ENCODE results near the gene CPEB1.
"Not testable (repeated sequence)": the region's sequence is repeated elsewhere in the genome, so short reads cannot be mapped to it uniquely, and the experiment has no call there.

Gene CPEB1

DNA sequence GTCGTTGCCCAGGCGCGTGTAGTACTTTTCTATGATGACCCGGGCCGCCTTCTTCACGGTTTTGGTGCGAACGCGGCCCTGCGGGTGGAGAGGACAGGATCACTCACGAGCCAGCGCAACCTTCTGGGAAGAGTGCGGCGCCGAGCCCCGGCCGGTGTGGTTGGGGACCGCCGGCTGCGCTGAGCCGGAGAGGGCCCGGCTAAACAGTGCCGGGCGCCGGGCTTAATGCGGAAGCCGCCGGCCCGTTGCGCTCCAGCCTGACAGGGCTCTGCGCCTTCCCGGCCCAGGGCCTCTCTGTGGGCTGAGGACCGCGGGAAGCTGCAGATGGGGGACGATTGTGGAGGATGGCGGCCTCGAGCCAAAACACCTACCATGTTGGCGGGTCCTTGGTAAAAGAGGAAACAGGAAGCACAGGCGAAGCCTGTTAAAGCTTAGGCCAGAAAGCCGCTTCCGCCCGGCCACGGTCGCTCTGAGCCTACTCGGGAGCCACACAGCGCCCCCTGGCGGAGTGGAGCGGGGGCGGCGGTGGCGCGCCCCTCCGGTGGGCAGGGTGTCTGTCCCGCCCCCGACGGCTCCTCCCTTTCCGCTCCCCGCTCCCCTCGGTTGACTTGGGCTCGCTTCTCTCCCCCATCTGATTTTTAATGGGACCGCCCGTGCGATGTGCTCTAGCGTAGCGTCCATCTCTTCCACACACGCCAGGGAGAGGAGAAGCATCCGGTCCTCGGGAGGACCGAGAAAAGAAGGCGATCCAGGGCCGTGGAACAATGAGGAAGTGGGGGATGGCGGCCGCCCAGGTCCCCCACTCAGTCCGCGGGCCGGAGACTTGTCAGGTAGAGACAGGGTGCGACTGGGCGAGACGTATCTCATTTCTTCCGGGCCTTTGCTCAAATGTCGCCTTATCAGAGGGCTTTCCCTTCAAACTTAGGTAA is 106.8 kb downstream of the CPEB1 start, which contains the start of gene RPS17:
RPS17 (minus strand) TSS at position 403 of the 929 bp plus-strand sequence; CDS start at position 374, 29 bp downstream.
- H3K9me3 ChIP-seq (ENCODE audit: control insufficient read depth, low read depth, low read length) = no peaks in the 10 kb centered on the region
- H3K9ac ChIP-seq (ENCODE audit: low read length) = peak within 1 kb of the TSS; percentile 98
- peak within 1 kb of the TSS; percentile 81 for H3K27ac ChIP-seq (ENCODE audit: low read length)
- H3K27me3 ChIP-seq (ENCODE audit: control insufficient read depth, insufficient read depth, low read length) = no peaks in the 10 kb centered on the region
- H3K4me1 ChIP-seq (ENCODE audit: control insufficient read depth, low read depth, low read length) = peaks cover 15% of the 10 kb centered on the region
- H3K4me3 ChIP-seq (ENCODE audit: low read length) = peak within 1 kb of the TSS; percentile 98
- H3K36me3 ChIP-seq (ENCODE audit: control insufficient read depth, low read depth, low read length) = peaks cover 36% of the 10 kb centered on the region

DNA sequence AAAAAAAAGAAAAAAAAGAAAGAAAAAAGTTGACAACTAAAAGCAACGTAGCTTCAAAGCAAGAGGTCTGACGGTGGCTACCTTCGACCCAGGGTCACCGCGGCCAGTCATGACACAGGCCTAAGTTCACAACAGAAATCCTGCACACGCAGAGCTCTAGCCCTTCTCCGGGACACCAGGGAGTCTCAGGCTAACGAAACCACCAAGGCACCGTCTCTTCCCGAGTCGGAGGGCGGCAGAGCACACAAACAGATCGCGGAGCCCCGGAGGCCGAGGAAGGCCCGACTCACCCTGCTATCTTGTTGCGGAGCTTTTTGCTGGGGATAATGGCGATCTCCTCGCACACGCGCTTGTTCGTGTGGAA is 107.5 kb downstream of the CPEB1 start:
- H3K4me3 ChIP-seq (ENCODE audit: low read length) = peak overlapping the region; percentile 98

DNA sequence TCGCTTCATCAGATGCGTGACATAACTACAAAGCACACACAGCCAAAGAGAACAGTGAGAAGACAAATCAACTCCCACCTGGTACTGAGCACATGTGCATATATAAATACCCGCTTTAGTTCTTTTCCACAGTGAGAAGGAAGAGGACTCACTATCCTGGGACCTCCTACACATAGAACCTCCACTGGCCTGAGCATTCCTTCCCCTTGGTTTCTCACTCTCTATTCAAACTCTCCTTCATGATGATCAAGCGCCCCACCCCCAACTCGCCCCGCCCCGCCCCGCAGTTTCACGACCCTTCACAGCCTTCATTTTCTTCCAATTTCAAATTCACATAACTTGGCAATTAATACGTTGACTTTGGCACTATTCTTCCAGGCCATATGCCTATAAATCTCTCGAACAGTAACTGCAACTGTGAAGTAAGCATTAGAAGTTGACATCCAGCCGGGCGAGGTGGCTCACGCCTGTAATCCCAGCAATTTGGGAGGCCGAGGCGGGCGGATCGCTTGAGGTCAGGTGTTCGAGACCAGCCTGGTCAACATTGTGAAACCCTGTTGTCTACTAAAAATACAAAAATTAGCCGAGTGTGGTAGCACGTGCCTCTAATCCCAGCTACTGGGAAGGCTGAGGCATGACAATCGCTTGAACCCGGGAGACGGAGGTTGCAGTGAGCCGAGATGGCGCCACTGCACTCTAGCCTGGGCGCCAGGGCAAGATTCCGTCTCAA is 108.0 kb downstream of the CPEB1 start:
- Histone ChIP-seq H3K9ac (ENCODE audit: low read length) (peak overlapping the region; percentile 98), H3K4me3 (ENCODE audit: low read length) (peak overlapping the region; percentile 98), H3K27ac (ENCODE audit: low read length) (peak overlapping the region; percentile 81), H3K27me3 (ENCODE audit: control insufficient read depth, insufficient read depth, low read length) (no peaks in the 10 kb centered on the region), H3K36me3 (ENCODE audit: control insufficient read depth, low read depth, low read length) (peaks cover 43% of the 10 kb centered on the region), H3K9me3 (ENCODE audit: control insufficient read depth, low read depth, low read length) (no peaks in the 10 kb centered on the region), H3K4me1 (ENCODE audit: control insufficient read depth, low read depth, low read length) (peaks cover 15% of the 10 kb centered on the region)

More for the DNA sequence above, 107.5 kb downstream of the CPEB1 start:
- Histone ChIP-seq H3K9me3 (ENCODE audit: control insufficient read depth, low read depth, low read length) (no peaks in the 10 kb centered on the region), H3K27ac (ENCODE audit: low read length) (peak overlapping the region; percentile 81), H3K36me3 (ENCODE audit: control insufficient read depth, low read depth, low read length) (peaks cover 38% of the 10 kb centered on the region), H3K27me3 (ENCODE audit: control insufficient read depth, insufficient read depth, low read length) (no peaks in the 10 kb centered on the region), H3K4me1 (ENCODE audit: control insufficient read depth, low read depth, low read length) (peaks cover 15% of the 10 kb centered on the region), H3K9ac (ENCODE audit: low read length) (peak overlapping the region; percentile 98)

DNA sequence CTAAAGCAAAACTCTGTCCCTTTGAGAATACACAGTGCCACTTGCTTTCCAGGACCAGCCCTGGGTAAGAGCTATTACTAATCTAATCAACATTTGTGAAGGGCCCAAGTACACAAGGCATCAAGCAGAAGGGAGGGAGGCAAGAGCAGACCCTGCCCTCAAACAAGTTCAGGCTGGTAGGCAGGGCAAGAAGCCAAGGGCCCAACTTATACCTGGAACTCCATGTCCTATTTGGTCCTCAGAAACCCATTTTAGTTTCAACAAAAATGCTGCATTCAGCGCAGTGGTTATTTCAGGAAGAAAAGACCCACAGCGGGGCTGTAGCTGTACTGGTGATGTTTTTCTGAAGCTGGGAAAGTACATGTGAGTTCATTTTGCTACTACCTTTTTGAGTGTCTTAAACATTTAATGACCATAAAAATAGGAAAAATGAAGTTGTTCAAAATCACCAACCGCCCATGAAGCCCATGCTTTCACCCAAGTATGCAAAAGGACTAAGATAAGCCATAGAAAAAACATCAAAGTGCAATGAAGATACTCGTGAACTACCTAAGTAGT is 109.7 kb downstream of the CPEB1 start:
- H3K27me3 ChIP-seq (ENCODE audit: control insufficient read depth, insufficient read depth, low read length) = no peaks in the 10 kb centered on the region
- no peak overlapping the region for H3K4me3 ChIP-seq (ENCODE audit: low read length)
- peaks cover 4% of the 10 kb centered on the region for H3K4me1 ChIP-seq (ENCODE audit: control insufficient read depth, low read depth, low read length)
- H3K9ac ChIP-seq (ENCODE audit: low read length) = no peak overlapping the region
- H3K27ac ChIP-seq (ENCODE audit: low read length) = no peak overlapping the region
- H3K9me3 ChIP-seq (ENCODE audit: control insufficient read depth, low read depth, low read length) = no peaks in the 10 kb centered on the region
- H3K36me3 ChIP-seq (ENCODE audit: control insufficient read depth, low read depth, low read length) = peaks cover 48% of the 10 kb centered on the region

DNA sequence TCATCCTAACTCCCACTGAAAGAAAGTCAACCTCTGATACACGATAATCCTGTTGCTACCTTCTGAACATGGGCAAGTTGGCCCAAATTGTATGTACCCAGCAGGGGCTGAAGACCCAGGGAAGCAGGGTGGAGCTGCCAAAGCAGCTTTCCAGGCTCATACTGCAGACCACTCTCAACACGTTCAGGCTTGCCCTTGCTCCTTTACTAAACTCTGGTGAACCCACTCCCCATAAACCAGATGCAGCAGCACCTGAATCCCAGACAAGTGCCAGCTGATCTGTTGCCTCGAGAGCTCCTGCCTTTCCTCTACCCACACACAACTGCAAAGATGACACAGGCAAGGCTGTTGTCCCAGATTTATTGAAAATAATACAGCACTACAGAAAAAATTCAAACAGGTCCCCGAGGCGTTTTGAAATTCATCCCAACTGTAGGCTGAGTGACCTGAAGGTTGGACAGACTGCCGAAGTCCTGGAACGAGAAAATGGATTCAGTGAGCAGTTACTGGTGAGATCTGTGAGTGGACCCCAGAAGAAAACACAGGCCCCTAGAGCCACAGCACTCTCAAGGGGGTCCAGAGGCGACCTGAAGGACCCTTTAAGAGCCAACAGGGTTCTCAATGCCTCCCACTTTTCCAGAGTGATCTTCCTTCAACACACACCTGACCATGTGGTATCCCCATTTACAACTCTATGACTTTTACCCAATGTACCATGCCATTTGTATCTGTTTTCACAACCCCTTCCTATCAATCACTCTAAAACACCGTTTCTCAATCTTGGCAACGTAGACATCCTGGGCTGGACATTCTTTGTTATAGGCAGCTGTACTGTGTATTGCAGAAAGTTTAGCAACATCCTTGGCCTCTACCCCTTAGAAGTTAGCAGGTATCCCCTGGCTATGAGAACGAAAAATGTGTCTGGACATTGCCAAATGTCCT is 110.5 kb downstream of the CPEB1 start:
- H3K9me3 ChIP-seq (ENCODE audit: control insufficient read depth, low read depth, low read length) = no peaks in the 10 kb centered on the region
- H3K9ac ChIP-seq (ENCODE audit: low read length) = no peak overlapping the region
- no peak overlapping the region for H3K4me3 ChIP-seq (ENCODE audit: low read length)
- H3K27me3 ChIP-seq (ENCODE audit: control insufficient read depth, insufficient read depth, low read length) = no peaks in the 10 kb centered on the region
- H3K27ac ChIP-seq (ENCODE audit: low read length) = no peak overlapping the region
- peaks cover 48% of the 10 kb centered on the region for H3K36me3 ChIP-seq (ENCODE audit: control insufficient read depth, low read depth, low read length)
- peaks cover 4% of the 10 kb centered on the region for H3K4me1 ChIP-seq (ENCODE audit: control insufficient read depth, low read depth, low read length)

DNA sequence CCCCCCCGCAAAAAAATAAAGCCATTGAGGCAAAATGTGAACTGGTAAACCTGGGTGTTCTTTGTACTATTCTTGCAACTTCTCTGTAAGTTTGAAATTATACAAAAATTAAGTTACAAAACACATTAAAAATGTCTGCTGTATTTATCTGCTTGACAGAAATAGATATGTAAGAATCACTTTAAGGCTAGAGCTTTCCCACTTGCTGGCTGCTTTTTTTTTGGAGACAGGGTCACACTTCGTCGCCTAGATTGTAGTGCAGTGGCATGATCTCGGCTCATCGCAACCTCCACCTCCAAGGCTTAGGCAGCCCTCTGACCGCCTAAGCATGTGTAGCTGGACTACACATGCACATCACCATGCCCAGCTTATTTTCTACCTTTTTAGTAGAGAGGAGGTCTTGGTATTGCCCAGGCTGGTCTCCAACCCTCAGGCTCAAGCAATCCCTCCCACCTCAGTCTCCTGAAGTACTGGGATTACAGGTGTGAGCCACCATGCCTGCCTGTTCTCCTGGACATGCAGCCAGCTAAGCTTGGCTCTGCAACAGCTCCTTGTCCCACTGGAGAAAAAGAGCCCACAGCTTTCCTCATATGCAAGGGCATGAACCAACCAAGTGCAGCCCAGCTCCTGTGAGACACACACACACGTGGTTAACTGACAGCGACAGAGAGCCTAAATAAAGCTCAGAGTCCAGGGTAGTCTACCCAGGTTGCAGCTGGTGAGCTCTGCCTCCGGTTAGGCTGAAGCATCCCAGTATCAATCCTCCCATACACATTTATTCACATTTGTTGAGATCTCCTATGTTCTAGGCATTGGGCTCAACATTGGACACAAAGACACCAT is 111.4 kb downstream of the CPEB1 start:
- H3K9ac ChIP-seq (ENCODE audit: low read length) = no peak overlapping the region
- H3K4me3 ChIP-seq (ENCODE audit: low read length) = no peak overlapping the region
- no peaks in the 10 kb centered on the region for H3K9me3 ChIP-seq (ENCODE audit: control insufficient read depth, low read depth, low read length)
- peaks cover 48% of the 10 kb centered on the region for H3K36me3 ChIP-seq (ENCODE audit: control insufficient read depth, low read depth, low read length)
- H3K4me1 ChIP-seq (ENCODE audit: control insufficient read depth, low read depth, low read length) = peaks cover 4% of the 10 kb centered on the region
- no peaks in the 10 kb centered on the region for H3K27me3 ChIP-seq (ENCODE audit: control insufficient read depth, insufficient read depth, low read length)
- H3K27ac ChIP-seq (ENCODE audit: low read length) = no peak overlapping the region

DNA sequence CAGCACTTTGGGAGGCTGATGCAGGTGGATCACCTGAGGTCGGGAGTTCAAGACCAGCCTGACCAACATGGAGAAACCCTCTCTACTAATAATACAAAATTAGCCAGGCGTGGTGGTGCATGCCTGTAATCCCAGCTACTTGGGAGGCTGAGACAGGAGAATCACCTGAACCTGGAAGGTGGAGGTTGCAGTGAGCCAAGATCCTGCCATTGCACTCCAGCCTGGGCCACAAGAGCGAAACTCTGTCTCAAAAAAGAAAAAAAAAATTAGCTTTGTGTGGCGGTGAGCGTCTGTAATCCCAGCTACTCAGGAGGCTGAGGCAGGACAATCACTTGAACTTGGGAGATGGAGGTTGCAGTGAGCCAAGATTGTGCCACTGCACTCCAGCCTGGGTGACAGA is 112.0 kb downstream of the CPEB1 start:
- not testable (repeated sequence) for H3K4me1 ChIP-seq (ENCODE audit: control insufficient read depth, low read depth, low read length); H3K27me3 ChIP-seq (ENCODE audit: control insufficient read depth, insufficient read depth, low read length); H3K9ac ChIP-seq (ENCODE audit: low read length); H3K4me3 ChIP-seq (ENCODE audit: low read length); H3K27ac ChIP-seq (ENCODE audit: low read length); H3K9me3 ChIP-seq (ENCODE audit: control insufficient read depth, low read depth, low read length)
- peaks cover 48% of the 10 kb centered on the region for H3K36me3 ChIP-seq (ENCODE audit: control insufficient read depth, low read depth, low read length)

DNA sequence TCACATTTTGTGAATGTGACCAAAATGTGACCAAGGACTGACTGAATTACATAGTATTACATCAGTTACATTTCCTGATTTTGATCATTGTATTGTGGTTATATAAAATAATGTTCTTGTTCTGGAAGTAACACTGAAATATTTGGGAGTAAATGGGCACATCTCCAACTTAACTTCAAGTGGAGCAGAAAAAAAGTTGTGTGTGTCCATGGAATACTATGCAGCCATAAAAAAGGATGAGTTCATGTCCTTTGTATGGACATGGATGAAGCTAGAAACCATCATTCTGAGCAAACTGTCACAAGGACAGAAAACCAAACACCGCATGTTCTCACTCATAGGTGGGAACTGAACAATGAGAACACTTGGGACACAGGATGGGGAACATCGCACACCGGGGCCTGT is 112.7 kb downstream of the CPEB1 start:
- peaks cover 48% of the 10 kb centered on the region for H3K36me3 ChIP-seq (ENCODE audit: control insufficient read depth, low read depth, low read length)
- H3K4me1 ChIP-seq (ENCODE audit: control insufficient read depth, low read depth, low read length); H3K9ac ChIP-seq (ENCODE audit: low read length); H3K9me3 ChIP-seq (ENCODE audit: control insufficient read depth, low read depth, low read length); H3K27me3 ChIP-seq (ENCODE audit: control insufficient read depth, insufficient read depth, low read length); H3K4me3 ChIP-seq (ENCODE audit: low read length); H3K27ac ChIP-seq (ENCODE audit: low read length): not testable (repeated sequence)

DNA sequence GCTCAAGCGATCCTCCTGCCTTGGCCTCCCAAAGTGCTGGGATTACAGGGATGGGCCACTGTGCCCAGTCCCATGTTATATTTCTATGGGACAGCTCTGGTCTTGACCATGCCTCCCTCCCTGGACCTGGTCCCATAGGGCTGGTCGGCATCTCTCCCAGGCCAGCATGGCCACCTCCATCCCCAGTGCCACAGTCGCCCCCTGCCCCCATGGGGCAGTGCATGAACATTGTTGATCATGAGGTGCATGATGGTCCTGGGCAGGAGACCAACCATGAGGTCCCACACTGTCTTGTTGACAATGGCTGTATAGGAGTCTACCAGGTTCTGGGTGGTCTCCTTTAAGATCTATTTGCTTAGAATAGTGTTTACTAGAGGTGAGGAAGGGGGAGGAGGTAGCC is 113.4 kb downstream of the CPEB1 start:
- no peaks in the 10 kb centered on the region for H3K27me3 ChIP-seq (ENCODE audit: control insufficient read depth, insufficient read depth, low read length)
- no peak overlapping the region for H3K27ac ChIP-seq (ENCODE audit: low read length)
- peaks cover 4% of the 10 kb centered on the region for H3K4me1 ChIP-seq (ENCODE audit: control insufficient read depth, low read depth, low read length)
- H3K4me3 ChIP-seq (ENCODE audit: low read length) = no peak overlapping the region
- H3K9me3 ChIP-seq (ENCODE audit: control insufficient read depth, low read depth, low read length) = no peaks in the 10 kb centered on the region
- H3K9ac ChIP-seq (ENCODE audit: low read length) = no peak overlapping the region
- H3K36me3 ChIP-seq (ENCODE audit: control insufficient read depth, low read depth, low read length) = peaks cover 46% of the 10 kb centered on the region

DNA sequence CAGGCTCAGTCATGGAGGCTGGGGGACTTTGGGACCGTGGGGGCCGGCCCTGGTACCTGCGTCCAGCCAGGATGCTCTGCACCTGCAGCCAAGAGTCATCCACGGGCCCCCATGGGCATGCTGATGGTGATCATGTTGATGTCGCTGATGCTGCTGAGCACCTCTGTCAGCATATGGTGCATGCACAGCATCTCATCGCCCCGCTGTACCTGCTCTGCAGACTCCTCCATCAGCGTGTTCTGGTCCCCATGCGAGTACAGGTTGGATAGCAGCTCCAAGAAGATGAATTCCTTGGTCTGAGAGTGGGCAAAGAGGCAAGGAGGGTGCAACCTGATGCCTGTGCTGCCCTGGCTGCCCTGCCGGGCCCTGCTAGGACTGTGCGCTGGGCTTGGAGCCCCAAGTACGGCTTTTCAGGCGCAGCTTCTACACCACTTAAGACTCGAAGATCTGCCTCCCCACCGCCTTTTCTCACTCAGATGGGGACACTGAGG is 114.1 kb downstream of the CPEB1 start:
- Histone ChIP-seq H3K36me3 (ENCODE audit: control insufficient read depth, low read depth, low read length) (peaks cover 39% of the 10 kb centered on the region), H3K27ac (ENCODE audit: low read length) (no peak overlapping the region), H3K9ac (ENCODE audit: low read length) (no peak overlapping the region), H3K4me3 (ENCODE audit: low read length) (no peak overlapping the region), H3K9me3 (ENCODE audit: control insufficient read depth, low read depth, low read length) (no peaks in the 10 kb centered on the region), H3K27me3 (ENCODE audit: control insufficient read depth, insufficient read depth, low read length) (no peaks in the 10 kb centered on the region), H3K4me1 (ENCODE audit: control insufficient read depth, low read depth, low read length) (peaks cover 2% of the 10 kb centered on the region)
